Measurements from ENCODE around the gene UNC13C.

UNC13C gene

DNA sequence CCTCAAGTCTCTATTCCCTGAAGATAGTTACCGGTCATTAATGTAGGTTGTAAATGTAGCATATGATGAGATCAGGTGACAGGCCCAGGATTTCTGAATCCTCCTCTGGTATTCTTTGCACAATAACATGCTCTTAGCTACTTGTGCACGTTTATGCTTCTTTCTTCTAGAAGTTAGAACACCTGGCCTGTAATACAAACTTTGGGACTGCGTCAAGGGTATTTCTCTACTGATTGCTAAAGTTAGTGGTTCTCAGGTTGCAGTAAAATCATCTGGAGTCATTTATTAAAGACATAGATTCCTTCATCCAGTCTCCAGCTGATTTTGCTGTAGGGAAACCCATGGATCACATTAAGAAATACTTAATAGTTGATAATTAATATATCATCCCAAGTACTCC, 48.0 kb downstream of the UNC13C start:
- DNase-seq = no peak

DNA sequence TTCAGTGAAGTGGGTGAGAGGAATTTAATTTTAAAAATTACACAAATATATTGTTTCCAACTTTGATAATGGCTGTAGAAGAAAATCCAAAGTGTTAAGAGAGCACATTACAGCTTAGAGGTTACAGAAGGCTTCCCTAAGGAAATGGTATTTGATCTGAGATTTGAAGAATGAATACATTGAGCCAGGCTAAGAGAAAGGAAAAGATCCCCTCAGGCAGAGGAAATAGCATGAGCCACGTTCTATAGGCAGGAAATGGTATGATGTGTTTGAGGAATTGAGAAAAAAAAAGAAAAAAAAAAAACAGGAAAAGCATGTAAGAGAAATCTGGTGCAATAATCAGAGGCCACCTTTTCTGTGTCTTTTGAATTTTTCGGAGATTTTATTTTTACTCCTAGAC, 48.6 kb downstream of the UNC13C start:
- no peak for DNase-seq

DNA sequence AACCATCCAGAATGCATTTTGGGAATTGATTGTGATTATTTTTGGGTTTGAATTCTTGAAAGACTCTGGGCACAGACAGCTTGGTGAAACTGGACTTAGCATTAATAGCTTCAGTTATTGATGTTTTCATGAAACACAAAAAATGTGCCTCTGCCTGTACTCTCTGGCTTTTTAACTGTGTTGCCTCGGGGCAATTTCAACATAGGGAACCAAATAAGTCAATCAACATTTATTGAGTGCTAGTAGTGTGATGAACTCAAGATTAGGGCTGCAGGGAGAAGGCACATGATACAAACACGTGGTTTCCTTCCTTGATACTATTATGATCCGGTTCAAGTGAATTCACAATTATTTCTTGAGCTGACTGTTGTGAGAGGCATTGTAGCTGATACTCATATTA, 50.8 kb downstream of the UNC13C start:
- DNase-seq = no peak

- DNase-seq = no peak
Observed at GRCh38 chr15:54032066-54032465, 53.8 kb downstream of the UNC13C start.

- no peak for DNase-seq
Observed at GRCh38 chr15:54033356-54033860, 55.2 kb downstream of the UNC13C start.

- no peak for DNase-seq
Observed at GRCh38 chr15:54033869-54034458, 55.7 kb downstream of the UNC13C start.

DNA sequence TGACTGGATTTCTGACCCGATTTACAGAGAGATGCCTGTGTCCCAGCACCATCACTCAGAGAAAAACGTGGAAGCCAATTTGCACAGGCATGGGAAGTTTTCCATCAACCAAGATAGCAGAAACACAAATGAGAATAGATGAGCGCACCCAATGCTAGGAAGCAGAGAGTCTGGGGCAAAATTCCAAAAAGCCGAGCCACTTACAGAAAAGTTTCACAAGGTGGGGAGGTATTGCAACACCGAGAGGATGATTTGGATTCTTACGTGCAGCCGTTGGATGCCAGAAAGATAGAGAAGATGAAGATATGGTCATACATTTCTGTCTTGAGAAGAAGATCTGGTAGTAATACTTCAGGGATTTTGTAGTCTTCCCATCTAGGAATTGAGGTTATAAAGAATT, 57.4 kb downstream of the UNC13C start:
- no peak for DNase-seq

DNA sequence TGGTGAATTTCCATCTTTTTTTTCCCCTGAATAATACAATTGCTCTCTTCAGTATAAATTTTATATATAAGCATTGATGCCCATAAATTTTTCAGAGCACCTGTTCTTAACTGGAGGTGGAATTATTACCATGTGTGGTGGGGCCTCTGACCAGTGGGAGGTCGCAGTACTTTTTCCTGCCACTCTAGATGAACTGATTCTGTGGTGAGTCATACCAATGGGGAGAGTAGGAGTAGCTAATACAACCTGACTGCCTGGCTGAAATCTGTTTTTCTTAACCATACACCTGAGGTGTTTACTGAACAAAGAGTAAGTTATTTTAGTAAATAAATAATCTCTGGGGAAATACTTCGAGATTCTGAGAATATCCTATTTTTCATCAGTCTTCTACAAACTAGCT, 67.2 kb downstream of the UNC13C start:
- no peak for DNase-seq

GRCh38 chr15:54046093-54046492, 67.9 kb downstream of the UNC13C start:
- DNase-seq = no peak

GRCh38 chr15:54064365-54064764, 86.1 kb downstream of the UNC13C start:
- DNase-seq = no peak

GRCh38 chr15:54066403-54066802, 88.2 kb downstream of the UNC13C start:
- no peak for DNase-seq

- no peak for DNase-seq
Observed at GRCh38 chr15:54082836-54083492, 104.7 kb downstream of the UNC13C start.

DNA sequence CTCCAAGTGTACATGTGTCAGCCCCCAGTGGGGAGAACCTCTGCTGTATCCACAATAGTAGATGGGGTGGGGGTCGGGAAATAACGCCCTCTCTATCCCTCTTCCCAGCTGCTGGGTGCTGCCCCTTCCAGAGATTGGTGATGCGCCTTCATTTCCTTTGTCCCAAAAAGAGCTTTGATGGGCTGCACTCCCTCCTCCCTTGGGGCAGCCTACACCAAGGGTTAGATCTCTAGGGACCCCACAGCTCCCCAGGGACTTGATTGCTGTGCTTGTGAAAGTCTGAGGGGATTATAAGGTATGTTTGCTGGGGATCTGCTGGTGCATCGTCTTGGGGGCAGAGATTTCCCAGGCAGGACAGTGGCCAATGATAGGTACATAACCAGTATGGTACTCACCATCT, 105.3 kb downstream of the UNC13C start:
- no peak for DNase-seq

GRCh38 chr15:54083991-54084390, 105.8 kb downstream of the UNC13C start:
- no peak for DNase-seq

- DNase-seq = no peak
Observed at GRCh38 chr15:54088837-54089236, 110.6 kb downstream of the UNC13C start.

DNA sequence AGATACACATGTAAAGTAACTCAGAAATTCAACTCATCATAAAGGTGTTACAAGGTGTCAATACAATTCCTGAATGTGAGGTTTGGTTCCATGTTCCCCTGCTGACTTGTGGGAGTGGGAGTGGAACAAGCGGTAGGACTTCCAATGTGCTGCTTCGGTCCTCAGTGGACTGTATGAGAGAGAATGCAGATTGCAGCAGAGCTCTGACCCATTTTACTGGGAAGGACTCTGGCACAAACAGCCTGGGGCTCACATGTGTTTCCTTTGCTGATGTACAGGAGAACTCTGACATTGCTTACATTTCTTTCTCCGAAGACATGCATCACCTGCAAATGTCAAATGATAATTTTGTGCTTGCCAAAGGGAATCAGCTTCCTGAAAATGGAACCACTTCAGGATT, 111.5 kb downstream of the UNC13C start:
- no peak for DNase-seq

DNA sequence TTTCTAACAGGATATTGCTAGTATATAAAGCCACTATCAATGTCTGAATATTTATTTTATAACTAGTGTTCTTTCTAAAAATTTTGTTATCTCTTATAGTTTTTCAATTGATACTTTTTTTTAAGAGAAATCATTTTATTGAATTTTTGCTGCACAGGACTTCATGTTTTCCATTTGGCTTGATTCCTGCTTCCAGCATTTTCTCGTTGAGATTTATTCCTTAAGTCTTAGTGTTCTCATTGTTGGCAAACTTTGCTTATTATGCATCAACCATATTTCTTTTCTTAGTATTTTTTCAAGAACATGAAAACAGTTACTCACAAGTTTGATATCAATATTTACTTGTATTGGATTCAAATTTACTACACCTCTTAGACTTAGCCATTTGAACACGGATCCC, 113.4 kb downstream of the UNC13C start:
- DNase-seq = no peak

DNA sequence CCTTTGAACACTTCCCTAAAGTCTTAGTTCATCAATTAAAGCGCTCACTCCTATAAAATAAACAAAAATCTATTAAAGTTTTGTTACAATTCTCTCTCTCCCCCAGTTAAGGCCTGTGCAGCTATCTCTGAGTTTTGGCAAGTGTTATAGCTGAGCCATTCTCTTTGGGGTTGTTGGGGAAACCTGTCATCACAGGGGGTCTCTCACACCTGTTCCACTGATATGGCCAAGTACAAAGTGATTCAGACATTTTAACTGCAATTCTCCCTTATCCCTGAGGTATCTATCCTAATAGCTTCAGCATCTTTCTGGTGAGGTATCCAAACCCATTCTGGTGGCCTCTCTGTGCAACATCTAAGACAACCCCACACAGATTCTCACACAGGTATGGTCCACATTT, 116.4 kb downstream of the UNC13C start:
- no peak for DNase-seq

GRCh38 chr15:54097019-54097418, 118.8 kb downstream of the UNC13C start:
- DNase-seq = no peak

- no peak for DNase-seq
Observed at GRCh38 chr15:54099010-54099409, 120.8 kb downstream of the UNC13C start.

DNA sequence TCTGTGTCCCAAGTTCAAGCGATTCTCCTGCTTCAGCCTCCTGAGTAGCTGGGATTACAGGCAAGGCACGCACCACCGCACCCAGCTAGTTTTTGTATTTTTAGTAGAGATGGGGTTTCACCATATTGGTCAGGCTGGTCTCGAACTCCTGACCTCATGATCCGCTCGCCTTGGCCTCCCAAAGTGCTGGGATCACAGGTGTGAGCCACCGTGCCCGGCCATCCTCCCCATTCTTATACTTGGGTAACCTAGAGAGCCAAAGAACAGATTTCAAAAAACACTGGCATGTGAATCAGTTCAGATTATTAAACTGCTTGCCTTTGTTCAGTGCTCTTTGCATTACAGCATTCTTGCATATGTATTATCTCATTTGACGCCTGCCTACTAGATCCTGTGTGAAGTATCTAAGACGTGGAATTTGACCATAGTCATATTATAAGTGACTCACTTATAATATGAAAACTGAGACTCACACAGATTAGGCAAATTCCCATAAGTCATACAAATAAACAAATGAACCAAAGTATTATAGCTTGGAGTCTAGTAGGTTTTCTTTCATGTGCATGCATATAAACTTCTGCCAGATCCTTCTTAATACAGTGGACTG, 123.5 kb downstream of the UNC13C start:
- no peak for DNase-seq

- DNase-seq = no peak
Observed at GRCh38 chr15:54102704-54103103, 124.5 kb downstream of the UNC13C start.

GRCh38 chr15:54109014-54109413, 130.8 kb downstream of the UNC13C start:
- no peak for DNase-seq

GRCh38 chr15:54119051-54119450, 140.8 kb downstream of the UNC13C start:
- no peak for DNase-seq
